ENCODE measurements around the gene NEK9. TPM values are rescaled to one million over a fixed set of nuclear protein-coding genes. Genes with fewer than 3 reads are reported as not detected.
"Not testable (repeated sequence)": the region's sequence is repeated elsewhere in the genome, so short reads cannot be mapped to it uniquely, and the experiment has no call there.

Gene NEK9
- total RNA-seq, 1 donor from 2014 or later, result 97.7 TPM

- no peak for TF ChIP-seq CTCF (IDR thresholded peaks at IDR 0.05)
- Histone ChIP-seq H3K36me3 (peaks cover 35% of the 10 kb centered on the region), H3K27me3 (ENCODE audit: low read depth) (no peaks in the 10 kb centered on the region), H3K4me3 (no peak overlapping the region), H3K4me1 (peaks cover 23% of the 10 kb centered on the region), H3K27ac (no peak overlapping the region), H3K9me3 (no peaks in the 10 kb centered on the region)
- intact Hi-C loops (cut with DNase I), result no loop called here
- DNase-seq, result no peak
- ATAC-seq, result no peak
Observed at GRCh38 chr14:75153295-75153694, 26.4 kb upstream of the NEK9 start.

- Histone ChIP-seq H3K9me3 (no peaks in the 10 kb centered on the region), H3K36me3 (peaks cover 41% of the 10 kb centered on the region), H3K4me3 (no peak overlapping the region), H3K4me1 (peaks cover 34% of the 10 kb centered on the region), H3K27ac (no peak overlapping the region), H3K27me3 (ENCODE audit: low read depth) (no peaks in the 10 kb centered on the region)
- intact Hi-C loops (cut with DNase I), result no loop called here
- DNase-seq, result no peak
- ATAC-seq, result no peak
- TF ChIP-seq CTCF (IDR thresholded peaks at IDR 0.05), result no peak
Observed at GRCh38 chr14:75151851-75152250, 25.0 kb upstream of the NEK9 start.

- H3K27ac ChIP-seq; H3K27me3 ChIP-seq (ENCODE audit: low read depth); DNase-seq; H3K4me3 ChIP-seq; intact Hi-C loops (cut with DNase I); H3K9me3 ChIP-seq; ATAC-seq: not testable (repeated sequence)
- Histone ChIP-seq H3K36me3 (peaks cover 46% of the 10 kb centered on the region), H3K4me1 (peaks cover 46% of the 10 kb centered on the region)
Observed at GRCh38 chr14:75150637-75151036, 23.8 kb upstream of the NEK9 start.

GRCh38 chr14:75150150-75150549 lies 23.3 kb upstream of the NEK9 start:
- no peaks in the 10 kb centered on the region for H3K27me3 ChIP-seq (ENCODE audit: low read depth)
- H3K36me3 ChIP-seq, result peaks cover 49% of the 10 kb centered on the region
- H3K4me3 ChIP-seq, result no peak overlapping the region
- ATAC-seq, result no peak
- H3K4me1 ChIP-seq, result peaks cover 51% of the 10 kb centered on the region
- DNase-seq, result no peak
- intact Hi-C loops (cut with DNase I), result no loop called here
- peak overlapping the region; percentile 2 for H3K27ac ChIP-seq
- no peaks in the 10 kb centered on the region for H3K9me3 ChIP-seq
- TF ChIP-seq CTCF (IDR thresholded peaks at IDR 0.05), result no peak

GRCh38 chr14:75147423-75148071 lies 20.7 kb upstream of the NEK9 start:
- peaks cover 76% of the 10 kb centered on the region for H3K4me1 ChIP-seq
- no peak overlapping the region for H3K4me3 ChIP-seq
- no peaks in the 10 kb centered on the region for H3K9me3 ChIP-seq
- intact Hi-C loops (cut with DNase I), result no loop called here
- H3K27ac ChIP-seq, result peak overlapping the region; percentile 75
- peak; percentile 92 to 94 for ATAC-seq
- peaks cover 61% of the 10 kb centered on the region for H3K36me3 ChIP-seq
- H3K27me3 ChIP-seq (ENCODE audit: low read depth), result no peaks in the 10 kb centered on the region
- DNase-seq, result peak; percentile 78
- TF ChIP-seq CTCF (IDR thresholded peaks at IDR 0.05), result peak; percentile 51

- peak overlapping the region; percentile 49 for H3K27ac ChIP-seq
- intact Hi-C loops (cut with DNase I), result no loop called here
- no peaks in the 10 kb centered on the region for H3K27me3 ChIP-seq (ENCODE audit: low read depth)
- peaks cover 38% of the 10 kb centered on the region for H3K36me3 ChIP-seq
- no peak for TF ChIP-seq CTCF (IDR thresholded peaks at IDR 0.05)
- ATAC-seq (peak; percentile 40 to 79), DNase-seq (no peak)
- no peaks in the 10 kb centered on the region for H3K9me3 ChIP-seq
- H3K4me1 ChIP-seq, result peaks cover 90% of the 10 kb centered on the region
- no peak overlapping the region for H3K4me3 ChIP-seq
Observed at GRCh38 chr14:75144944-75145343, 18.1 kb upstream of the NEK9 start.
